ENCODE data around the gene DAAM1.

The DAAM1 gene

DNA sequence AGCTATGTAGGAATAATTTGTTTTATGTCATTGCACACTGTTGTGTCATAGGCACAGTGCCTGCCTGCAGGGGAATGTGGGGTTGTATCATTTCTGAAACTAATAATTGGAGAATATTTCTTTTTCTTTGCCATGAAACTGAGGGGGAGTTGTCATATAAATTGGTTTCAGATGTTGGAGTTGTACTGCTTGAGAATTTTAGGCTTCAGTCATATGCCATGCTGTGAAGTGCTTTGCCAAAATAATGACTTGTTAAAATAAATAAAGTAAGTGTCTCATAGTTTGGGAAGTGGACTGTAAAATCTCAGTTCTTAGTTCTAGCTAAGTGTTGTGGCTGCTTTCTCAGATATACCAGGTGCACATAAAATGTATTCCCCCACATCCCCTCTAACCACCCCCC is 116.8 kb downstream of the DAAM1 start:
- Histone ChIP-seq H3K27ac (no peak overlapping the region), H3K79me2 (peaks cover 13% of the 10 kb centered on the region), H3K9me3 (ENCODE audit: control insufficient read depth, low read length) (no peaks in the 10 kb centered on the region), H3K4me2 (ENCODE audit: low read length) (no peak overlapping the region), H3K27me3 (ENCODE audit: control insufficient read depth, insufficient read depth, low read length) (no peaks in the 10 kb centered on the region), H2AFZ (no peak overlapping the region), H3K4me3 (ENCODE audit: low read depth, low read length) (no peak overlapping the region), H3K4me1 (peaks cover 30% of the 10 kb centered on the region), H3K9ac (no peak overlapping the region), H3K36me3 (ENCODE audit: control insufficient read depth, insufficient read depth, low read length) (no peaks in the 10 kb centered on the region)
- TF ChIP-seq, protein P1, sequence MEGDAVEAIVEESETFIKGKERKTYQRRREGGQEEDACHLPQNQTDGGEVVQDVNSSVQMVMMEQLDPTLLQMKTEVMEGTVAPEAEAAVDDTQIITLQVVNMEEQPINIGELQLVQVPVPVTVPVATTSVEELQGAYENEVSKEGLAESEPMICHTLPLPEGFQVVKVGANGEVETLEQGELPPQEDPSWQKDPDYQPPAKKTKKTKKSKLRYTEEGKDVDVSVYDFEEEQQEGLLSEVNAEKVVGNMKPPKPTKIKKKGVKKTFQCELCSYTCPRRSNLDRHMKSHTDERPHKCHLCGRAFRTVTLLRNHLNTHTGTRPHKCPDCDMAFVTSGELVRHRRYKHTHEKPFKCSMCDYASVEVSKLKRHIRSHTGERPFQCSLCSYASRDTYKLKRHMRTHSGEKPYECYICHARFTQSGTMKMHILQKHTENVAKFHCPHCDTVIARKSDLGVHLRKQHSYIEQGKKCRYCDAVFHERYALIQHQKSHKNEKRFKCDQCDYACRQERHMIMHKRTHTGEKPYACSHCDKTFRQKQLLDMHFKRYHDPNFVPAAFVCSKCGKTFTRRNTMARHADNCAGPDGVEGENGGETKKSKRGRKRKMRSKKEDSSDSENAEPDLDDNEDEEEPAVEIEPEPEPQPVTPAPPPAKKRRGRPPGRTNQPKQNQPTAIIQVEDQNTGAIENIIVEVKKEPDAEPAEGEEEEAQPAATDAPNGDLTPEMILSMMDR (IDR thresholded peaks at IDR 0.05): no peak

DNA sequence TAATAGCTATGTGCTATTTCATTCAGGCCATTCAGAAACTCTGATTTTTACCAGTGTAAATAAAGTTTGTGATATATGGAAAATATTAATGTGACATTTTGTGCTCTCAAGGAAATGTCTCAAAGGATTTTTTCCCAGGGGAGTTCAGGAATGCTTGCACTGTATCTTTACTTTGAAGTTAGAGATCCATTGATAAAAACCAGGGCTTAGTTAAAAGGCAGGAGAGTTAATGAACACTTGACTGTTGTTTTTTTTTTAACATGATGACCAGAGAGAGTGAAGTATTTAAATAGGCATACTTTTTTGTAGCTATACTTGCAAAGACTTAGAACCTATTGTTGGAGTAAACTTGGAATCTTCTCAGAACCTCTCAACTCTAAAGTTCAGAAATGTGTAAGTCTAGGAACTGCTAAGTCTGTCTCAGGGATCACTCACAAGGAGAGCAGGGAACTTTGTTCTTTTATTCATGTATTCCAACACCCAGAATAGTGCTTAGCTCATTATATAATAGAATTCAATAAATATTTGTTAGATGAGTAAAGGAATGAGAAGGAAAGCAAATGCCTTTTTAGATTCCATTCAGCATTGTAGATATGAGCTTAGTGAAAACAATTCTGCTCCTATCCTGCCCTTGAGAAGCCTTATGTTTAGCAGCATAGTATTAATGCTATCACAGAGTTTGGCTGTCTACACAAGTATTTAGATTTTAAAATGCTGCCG is 117.5 kb downstream of the DAAM1 start:
- H3K36me3 ChIP-seq (ENCODE audit: control insufficient read depth, insufficient read depth, low read length): no peaks in the 10 kb centered on the region
- no peak overlapping the region for H2AFZ ChIP-seq
- no peaks in the 10 kb centered on the region for H3K27me3 ChIP-seq (ENCODE audit: control insufficient read depth, insufficient read depth, low read length)
- TF ChIP-seq, protein P1 (IDR thresholded peaks at IDR 0.05): no peak
- no peaks in the 10 kb centered on the region for H3K9me3 ChIP-seq (ENCODE audit: control insufficient read depth, low read length)
- H3K4me3 ChIP-seq (ENCODE audit: low read depth, low read length): no peak overlapping the region
- peaks cover 13% of the 10 kb centered on the region for H3K79me2 ChIP-seq
- H3K4me1 ChIP-seq: peaks cover 28% of the 10 kb centered on the region
- no peak overlapping the region for H3K27ac ChIP-seq
- no peak overlapping the region for H3K4me2 ChIP-seq (ENCODE audit: low read length)
- no peak overlapping the region for H3K9ac ChIP-seq

DNA sequence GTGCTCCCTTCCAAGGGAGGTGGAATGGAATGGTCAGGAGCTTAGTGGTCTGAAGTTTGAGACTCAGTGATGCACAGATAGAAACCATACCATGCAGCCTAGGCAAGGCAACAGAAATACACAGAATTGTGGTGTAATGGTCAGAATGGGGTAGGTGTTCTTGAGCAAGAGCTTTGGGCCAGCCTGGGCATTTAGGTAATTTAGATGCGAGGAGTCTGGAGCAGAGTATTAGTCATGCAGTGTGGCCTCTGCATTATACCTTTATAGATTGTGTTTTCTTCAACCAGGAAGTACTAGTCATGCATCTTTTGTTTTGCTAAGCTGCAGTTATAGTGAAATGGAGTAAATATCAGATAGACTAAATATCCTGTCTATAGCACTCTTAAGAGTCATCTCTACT is 118.3 kb downstream of the DAAM1 start:
- Histone ChIP-seq H3K9ac (no peak overlapping the region), H3K4me1 (peaks cover 22% of the 10 kb centered on the region), H3K4me2 (ENCODE audit: low read length) (no peak overlapping the region), H3K79me2 (peaks cover 17% of the 10 kb centered on the region), H3K9me3 (ENCODE audit: control insufficient read depth, low read length) (no peaks in the 10 kb centered on the region), H2AFZ (no peak overlapping the region), H3K4me3 (ENCODE audit: low read depth, low read length) (no peak overlapping the region), H3K27me3 (ENCODE audit: control insufficient read depth, insufficient read depth, low read length) (no peaks in the 10 kb centered on the region), H3K27ac (no peak overlapping the region), H3K36me3 (ENCODE audit: control insufficient read depth, insufficient read depth, low read length) (no peaks in the 10 kb centered on the region)
- TF ChIP-seq, protein P1 (IDR thresholded peaks at IDR 0.05): no peak

DNA sequence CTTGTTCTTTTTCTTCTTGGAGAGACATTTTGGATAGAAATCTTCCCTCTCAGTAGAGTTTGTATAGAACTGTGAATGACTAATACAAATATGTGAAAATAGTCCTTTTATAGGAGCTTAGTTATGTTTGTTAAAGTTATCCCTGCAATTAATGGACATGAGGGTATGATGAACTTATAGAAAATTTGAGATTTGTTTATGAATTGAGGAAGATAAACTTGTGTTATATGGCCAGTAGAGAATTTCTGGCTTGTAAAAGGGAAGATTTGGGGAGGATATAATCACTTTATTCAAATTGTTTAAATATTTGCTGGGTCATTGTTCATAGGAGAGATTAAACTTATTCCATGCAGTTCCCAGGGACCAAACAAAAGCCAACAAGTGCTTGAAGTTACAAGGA is 119.6 kb downstream of the DAAM1 start:
- H3K4me1 ChIP-seq: peaks cover 14% of the 10 kb centered on the region
- H3K27ac ChIP-seq: no peak overlapping the region

More for the DNA sequence above, 119.6 kb downstream of the DAAM1 start:
- peaks cover 15% of the 10 kb centered on the region for H3K79me2 ChIP-seq
- H3K4me2 ChIP-seq (ENCODE audit: low read length): no peak overlapping the region
- H3K27me3 ChIP-seq (ENCODE audit: control insufficient read depth, insufficient read depth, low read length): no peaks in the 10 kb centered on the region
- TF ChIP-seq, protein P1 (IDR thresholded peaks at IDR 0.05): no peak
- no peak overlapping the region for H2AFZ ChIP-seq
- no peak overlapping the region for H3K4me3 ChIP-seq (ENCODE audit: low read depth, low read length)
- H3K9me3 ChIP-seq (ENCODE audit: control insufficient read depth, low read length): no peaks in the 10 kb centered on the region
- H3K36me3 ChIP-seq (ENCODE audit: control insufficient read depth, insufficient read depth, low read length): no peaks in the 10 kb centered on the region
- H3K9ac ChIP-seq: no peak overlapping the region
